ENCODE measurements around the gene KPNA5.
"Not testable (repeated sequence)": the region's sequence is repeated elsewhere in the genome, so short reads cannot be mapped to it uniquely, and the experiment has no call there.

GRCh38 chr6:116703888-116704287, 22.9 kb downstream of the KPNA5 start:
- not testable (repeated sequence) for TF ChIP-seq POLR2AphosphoS5, POLR2A, TAF1, SPI1 (IDR thresholded peaks at IDR 0.05; ENCODE audit: low read depth, low read length)
